Memory B cell (primary cell): ENCODE results near the gene CWH43.
"Not testable (repeated sequence)": the region's sequence is repeated elsewhere in the genome, so short reads cannot be mapped to it uniquely, and the experiment has no call there.

Experiments
- ATAC-seq: fragments of 150-1000 bp; cut with Tn5 transposase; 2 replicates; pipeline ENCODE4 v1.10.0; 2021; ENCODE audit warnings: low read depth, mild to moderate bottlenecking, moderate library complexity
- DNase-seq, 2 donors: peaks; one replicate each; pipeline ENCODE4 v3.0.0; 2022; ENCODE audit warnings: low spot score in 2 of 2
- H3K27ac Mint-ChIP-seq: one replicate; pipeline ENCODE4 v1.8.0; 2022; ENCODE audit warnings: mild to moderate bottlenecking, moderate library complexity, mixed read lengths
- H3K27me3 Mint-ChIP-seq: one replicate; pipeline ENCODE4 v1.8.0; 2022; ENCODE audit warnings: mixed read lengths
- H3K36me3 Mint-ChIP-seq: one replicate; pipeline ENCODE4 v1.8.0; 2022; ENCODE audit warnings: mild to moderate bottlenecking, mixed read lengths
- H3K4me1 Mint-ChIP-seq: one replicate; pipeline ENCODE4 v1.8.0; 2022; ENCODE audit warnings: mixed read lengths
- H3K4me3 Mint-ChIP-seq: one replicate; pipeline ENCODE4 v1.8.0; 2022; ENCODE audit warnings: mild to moderate bottlenecking, moderate library complexity, mixed read lengths
- H3K9me3 Mint-ChIP-seq: one replicate; pipeline ENCODE4 v1.8.0; 2022; ENCODE audit warnings: mixed read lengths

CWH43 gene

GRCh38 chr4:49108183-49108978, 122.3 kb downstream of the CWH43 start:
- Mint-ChIP-seq H3K4me1 (peaks cover 30% of the 10 kb centered on the region), H3K36me3 (peaks cover 50% of the 10 kb centered on the region), H3K9me3 (peaks cover 63% of the 10 kb centered on the region)
- not testable (repeated sequence) for H3K27me3 Mint-ChIP-seq, H3K4me3 Mint-ChIP-seq, H3K27ac Mint-ChIP-seq, DNase-seq
- ATAC-seq: peak; percentile 46

DNA sequence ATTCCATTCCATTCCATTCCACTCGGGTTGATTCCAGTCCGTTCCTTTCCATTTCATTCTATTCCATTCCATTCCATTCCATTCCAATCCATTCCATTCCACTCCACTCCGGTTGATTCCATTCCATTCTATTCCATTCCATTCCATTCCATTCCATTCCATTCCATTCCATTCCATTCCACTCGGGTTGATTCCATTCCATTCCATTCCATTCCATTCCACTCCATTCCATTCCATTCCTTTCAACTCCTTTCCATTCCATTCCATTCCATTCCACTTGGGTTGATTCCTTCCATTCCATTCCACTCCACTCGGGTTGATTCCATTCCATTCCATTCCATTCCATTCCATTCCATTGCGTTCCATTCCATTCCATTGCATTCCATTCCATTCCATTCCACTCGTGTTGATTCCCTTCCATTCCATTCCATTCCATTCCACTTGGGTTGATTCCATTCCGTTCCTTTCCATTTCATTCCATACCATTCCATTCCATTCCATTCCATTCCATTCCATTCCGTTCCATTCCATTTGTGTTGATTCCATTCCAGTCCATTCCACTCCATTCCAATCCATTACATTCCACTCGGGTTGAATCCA, 123.6 kb downstream of the CWH43 start:
- not testable (repeated sequence) for H3K4me3 Mint-ChIP-seq, DNase-seq, H3K27ac Mint-ChIP-seq, H3K27me3 Mint-ChIP-seq
- peak; percentile 25 for ATAC-seq
- Mint-ChIP-seq H3K9me3 (peaks cover 61% of the 10 kb centered on the region), H3K4me1 (peaks cover 26% of the 10 kb centered on the region), H3K36me3 (peaks cover 44% of the 10 kb centered on the region)

- H3K4me3 Mint-ChIP-seq, H3K27me3 Mint-ChIP-seq: not testable (repeated sequence)
- H3K36me3 Mint-ChIP-seq: peaks cover 39% of the 10 kb centered on the region
These were observed 124.5 kb downstream of the CWH43 start for GRCh38 chr4:49110579-49110978.

More at GRCh38 chr4:49110579-49110978, 124.5 kb downstream of the CWH43 start:
- not testable (repeated sequence) for H3K27ac Mint-ChIP-seq, DNase-seq
- peaks cover 57% of the 10 kb centered on the region for H3K9me3 Mint-ChIP-seq
- peak; percentile 39 for ATAC-seq
- peaks cover 22% of the 10 kb centered on the region for H3K4me1 Mint-ChIP-seq
